NCI-H2196 (cell line): ENCODE results near the gene UPB1.
A peak's percentile ranks its signal among the peaks of the same experiment; 100 is the strongest.
"Not testable (repeated sequence)": the region's sequence is repeated elsewhere in the genome, so short reads cannot be mapped to it uniquely, and the experiment has no call there.

Experiments used
- DNase-seq: peaks from one replicate; lab custom pipeline; 2025; ENCODE audit not compliant: unreplicated experiment; lab: John Stamatoyannopoulos, UW

UPB1 gene

DNA sequence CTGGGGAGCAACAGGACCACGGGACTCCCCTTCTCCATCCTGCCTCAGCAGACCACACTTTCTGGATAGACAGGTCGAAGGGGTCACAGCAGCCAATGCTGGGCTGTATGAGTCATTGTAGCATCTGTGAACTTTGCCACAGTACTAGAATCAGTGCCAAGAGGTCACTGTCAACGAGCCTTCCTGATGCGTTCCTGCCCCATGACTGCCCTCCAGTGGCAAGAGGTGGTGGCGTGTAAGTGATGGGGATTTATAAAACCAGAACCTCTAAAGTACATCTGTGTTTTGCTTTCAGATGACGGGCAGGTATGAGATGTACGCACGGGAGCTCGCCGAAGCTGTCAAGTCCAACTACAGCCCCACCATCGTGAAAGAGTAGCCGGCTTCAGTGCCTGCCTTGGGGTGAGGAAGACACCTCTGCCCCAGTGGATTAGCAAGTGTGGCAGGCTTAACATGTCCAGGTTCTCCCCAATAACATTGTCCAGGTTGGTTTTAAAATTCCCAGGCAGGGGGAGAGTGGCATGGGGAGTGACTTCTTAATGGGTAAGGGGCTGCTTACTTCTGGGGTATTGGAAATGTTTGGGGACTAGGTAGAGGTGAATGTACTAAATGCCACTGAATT is 30.4 kb downstream of the UPB1 start:
- DNase-seq: peak; percentile 71

DNA sequence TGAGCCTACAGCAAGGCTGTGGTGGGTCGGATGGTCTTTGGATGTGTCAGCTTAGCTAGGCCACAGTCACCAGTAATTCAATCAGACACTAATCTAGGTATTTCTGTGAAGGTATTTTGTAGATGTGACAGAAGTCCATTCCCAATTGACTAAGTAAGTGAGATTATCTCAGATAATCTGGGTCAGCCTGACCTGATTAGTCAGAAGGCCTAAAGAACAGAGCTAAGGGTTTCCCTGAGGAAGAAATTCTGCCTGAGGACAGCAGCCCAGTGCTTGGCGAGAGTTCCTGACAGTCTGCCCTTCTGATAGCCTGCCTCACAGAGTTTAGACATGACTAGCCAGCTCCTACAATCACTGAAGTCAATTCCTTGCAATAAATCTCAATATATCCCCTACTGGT is 31.1 kb downstream of the UPB1 start:
- no peak for DNase-seq

DNA sequence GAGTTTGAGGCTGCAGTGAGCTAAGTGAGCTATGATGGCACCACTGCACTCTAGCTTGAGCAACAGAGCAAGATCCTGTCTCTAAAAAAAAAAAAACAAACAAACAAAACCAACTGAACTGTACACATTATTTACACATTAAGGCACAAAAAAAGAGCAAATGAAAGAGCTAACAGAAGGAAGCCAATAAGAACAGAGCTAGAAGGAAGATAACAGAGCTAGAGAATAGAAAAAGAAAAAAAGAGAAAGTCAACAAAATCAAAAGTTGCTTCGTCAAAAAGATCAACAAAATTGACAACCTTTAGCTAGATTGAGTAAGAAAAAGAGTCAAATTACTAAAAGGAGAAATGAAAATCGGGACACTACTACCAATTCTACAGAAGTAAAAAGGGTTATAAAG is 34.8 kb downstream of the UPB1 start:
- DNase-seq: no peak

DNA sequence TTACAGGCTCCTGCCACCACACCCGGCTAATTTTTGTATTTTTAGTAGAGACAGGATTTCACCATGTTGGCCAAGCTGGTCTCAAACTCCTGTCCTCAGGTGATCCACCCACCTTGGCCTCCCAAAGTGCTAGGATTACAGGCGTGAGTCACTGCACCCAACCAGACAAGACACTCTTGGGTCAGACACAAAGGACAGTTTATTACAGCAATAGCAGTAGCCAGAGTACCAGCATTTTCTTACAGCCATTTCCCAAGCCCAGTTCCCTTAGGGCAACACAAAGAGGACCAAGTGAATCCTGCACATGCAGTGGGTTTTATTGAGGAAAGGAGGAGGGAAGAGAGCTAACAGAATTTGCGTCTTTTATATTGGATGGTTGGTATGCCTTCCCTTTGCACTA is 35.8 kb downstream of the UPB1 start:
- DNase-seq: not testable (repeated sequence)

DNA sequence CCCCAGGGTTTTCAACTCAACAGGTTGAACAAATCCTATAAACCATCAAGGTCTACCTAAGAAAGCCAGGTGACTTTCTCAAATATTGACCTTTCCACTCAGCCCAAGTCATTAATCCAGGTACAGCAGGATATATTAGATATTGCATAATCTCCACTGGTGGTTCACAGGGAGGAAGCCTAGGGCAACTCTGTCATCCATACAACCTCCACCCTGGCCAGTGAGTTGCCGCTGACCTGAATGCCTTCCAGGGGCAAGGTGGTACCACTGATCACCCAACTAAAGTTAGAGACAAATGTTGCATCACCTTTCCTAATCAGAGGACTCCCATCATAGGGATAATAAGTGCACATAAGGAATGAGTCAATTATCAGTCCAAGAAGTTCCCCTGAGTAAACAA is 36.9 kb downstream of the UPB1 start:
- DNase-seq: peak; percentile 6

DNA sequence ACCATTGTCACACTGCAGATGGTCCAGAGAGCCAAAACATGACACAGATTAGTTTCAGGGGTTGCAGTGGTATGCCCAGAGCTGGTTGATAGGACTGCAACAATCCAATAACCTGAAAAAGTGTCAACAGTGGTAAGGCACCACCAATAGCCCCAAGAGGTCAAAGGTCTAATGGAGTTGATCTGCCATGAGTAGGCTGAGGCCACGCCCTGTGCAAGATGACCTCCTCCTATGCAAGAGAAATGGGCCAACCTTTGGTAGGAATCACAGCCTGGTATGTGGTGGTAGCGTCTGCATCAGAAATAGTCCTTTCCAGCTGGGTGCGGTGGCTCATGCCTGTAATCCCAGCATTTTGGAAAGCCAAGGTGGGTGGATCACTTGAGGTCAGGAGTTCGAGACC is 40.2 kb downstream of the UPB1 start:
- DNase-seq: no peak

DNA sequence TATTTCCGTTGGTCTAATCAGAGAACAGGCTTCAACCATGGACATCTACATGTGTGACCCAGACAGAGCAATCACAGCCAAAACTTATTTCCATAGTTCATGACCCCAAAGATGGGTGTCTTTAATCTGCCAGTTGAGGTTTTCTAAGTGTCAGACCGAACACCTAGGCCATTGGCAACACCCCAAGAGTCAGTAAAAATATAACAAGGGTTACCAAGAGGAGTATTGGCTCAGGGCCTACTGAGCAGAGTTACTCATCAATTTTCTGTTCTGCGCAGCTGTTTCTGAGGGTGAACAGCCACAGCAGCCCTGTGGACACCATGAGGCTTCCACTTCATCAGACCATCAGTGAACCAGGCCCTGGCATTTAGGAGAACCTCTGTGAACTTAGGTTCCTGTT is 41.0 kb downstream of the UPB1 start:
- DNase-seq: no peak

DNA sequence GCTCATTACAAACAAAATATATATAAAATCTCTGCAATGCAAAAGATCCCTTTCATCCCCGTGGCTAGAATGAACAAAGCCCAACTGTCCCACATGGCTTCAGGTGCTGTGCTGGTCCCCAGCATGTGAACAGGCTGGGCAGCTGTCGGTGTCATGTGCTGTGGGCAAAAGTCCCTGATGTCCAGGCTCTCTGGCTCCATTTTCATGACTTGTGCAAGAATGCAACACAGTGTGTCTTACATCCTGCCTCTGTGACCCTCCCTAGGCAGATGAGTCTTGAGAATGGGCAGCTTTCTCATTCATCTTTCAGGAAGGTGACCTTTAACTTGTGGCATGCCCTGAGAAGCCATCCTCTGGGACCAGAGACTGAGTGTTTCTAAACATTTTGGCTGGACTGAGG is 45.3 kb downstream of the UPB1 start:
- DNase-seq: no peak

DNA sequence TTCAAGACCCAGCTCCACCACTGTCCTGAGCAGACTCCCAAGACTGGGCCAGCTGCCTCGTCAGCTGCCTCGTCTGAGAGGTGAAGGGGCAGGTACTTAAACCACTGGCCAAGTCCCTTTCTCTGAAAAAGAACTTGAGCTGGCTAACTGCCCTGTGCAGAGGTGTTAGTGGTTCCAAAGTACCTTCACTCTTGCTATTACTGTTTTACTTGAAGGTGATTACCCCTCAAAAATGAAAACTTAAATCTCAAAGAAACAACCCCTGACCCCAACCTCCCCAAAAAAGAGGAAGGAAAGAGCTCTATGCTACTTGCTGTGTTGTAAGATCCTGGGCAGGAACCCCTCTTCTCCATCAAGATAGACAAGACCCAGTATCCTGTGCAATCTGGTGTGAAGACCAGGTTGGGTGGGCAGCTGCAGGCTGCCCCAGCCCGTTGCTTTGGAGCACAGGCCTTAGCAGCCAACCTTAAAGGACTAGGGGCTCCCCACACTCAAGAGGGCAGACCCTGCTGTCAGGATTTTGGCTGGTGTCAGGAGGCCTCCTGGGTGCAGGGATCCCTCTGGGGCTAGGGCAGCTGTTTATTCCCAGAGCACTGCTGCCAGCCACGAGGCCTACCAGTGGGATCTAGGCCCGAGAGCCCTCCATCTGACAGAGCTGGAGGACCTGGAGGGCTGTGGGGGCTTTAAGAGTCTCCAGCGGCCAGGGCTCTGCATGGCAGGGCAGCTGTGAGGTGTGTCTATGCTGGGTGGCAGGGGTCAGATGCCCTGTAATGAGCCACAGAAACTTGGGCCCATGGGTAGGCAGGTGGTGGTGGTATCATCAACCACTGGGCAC is 46.8 kb downstream of the UPB1 start:
- DNase-seq: no peak

DNA sequence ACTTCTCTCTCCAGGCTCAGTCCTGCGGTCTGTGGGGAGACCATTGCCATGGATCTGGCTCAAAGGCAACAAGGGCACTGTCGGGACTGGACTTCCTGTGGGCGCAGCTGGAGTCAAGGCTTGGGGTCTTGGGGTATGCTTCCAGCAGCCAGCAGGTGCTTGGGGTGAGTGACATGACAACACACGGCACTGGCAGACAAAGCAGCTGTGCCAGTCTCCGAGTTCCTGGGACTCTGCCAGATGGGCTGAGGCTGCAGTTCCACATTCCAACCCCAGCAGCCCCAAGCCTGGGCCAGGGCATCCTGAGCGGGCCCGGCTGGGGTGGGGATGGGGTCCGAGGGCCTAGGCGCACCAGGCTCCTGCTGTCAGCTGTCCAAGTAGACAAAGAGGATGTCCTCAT is 47.5 kb downstream of the UPB1 start:
- DNase-seq: no peak

DNA sequence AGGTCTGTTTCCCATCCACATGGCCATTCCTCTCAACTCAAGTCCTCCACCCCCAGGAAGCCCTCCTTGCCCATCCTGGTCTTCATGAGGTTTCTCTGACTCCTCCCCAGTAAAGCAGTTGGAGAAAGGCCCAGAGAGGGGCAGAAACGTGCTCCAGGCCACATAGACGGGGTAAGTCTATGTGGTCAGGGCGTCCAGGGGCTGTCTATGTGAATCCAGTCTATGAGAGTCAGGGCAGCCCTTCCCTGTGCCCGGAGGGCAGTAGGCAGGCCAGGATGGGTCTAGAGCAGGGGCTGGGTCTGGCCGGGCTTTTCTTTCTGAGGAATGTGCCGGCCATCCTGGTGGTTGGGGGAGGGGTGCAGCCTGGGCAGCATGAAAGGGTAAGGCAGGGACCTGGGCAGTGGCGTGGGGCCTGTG is 48.1 kb downstream of the UPB1 start:
- DNase-seq: no peak

DNA sequence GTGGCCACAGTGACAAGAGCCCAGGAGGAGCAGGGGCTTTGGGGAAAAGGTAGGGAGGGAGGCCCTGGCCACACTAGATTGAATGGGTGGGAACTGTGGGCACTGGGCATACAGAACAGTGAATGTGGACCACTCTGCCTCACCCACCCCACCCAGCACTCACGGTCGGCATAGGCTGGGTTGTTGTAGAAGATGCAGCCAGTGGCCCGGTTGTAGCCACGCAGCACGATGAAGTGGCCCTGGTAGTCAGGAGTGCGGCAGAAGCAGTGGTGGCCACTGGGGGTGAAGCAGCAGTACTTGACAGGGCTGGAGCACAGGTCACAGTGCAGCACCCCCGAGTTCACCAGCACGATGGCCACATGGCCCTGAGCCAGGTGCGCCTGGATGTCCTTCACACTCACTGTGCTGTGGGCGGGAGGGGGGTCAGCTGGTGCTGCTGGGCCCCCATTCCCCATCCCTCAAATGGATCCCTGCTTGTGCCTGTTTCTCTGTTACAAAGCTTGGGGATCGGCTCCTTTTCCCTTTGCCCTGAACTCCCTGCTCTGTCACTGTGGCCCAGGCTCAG is 48.6 kb downstream of the UPB1 start:
- DNase-seq: no peak

DNA sequence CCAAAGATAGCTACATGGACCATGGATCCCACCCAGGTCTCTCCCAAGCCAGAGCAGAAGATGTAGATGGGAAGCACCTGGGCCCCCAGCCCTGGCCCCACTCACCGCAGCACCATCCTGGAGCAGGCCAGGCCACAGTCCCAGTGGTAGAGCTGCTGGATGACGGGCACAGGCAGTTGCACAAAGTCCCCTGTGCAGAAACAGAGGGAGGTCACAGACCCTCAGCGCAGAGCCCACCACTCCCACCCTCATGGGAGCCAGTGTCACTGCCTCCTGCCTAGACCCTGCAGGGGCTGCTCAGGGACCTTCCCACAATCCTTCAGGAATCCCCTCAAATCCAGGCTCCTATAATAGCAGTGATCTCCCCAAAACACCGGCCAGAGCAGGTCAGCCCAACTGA is 53.7 kb downstream of the UPB1 start:
- no peak for DNase-seq

DNA sequence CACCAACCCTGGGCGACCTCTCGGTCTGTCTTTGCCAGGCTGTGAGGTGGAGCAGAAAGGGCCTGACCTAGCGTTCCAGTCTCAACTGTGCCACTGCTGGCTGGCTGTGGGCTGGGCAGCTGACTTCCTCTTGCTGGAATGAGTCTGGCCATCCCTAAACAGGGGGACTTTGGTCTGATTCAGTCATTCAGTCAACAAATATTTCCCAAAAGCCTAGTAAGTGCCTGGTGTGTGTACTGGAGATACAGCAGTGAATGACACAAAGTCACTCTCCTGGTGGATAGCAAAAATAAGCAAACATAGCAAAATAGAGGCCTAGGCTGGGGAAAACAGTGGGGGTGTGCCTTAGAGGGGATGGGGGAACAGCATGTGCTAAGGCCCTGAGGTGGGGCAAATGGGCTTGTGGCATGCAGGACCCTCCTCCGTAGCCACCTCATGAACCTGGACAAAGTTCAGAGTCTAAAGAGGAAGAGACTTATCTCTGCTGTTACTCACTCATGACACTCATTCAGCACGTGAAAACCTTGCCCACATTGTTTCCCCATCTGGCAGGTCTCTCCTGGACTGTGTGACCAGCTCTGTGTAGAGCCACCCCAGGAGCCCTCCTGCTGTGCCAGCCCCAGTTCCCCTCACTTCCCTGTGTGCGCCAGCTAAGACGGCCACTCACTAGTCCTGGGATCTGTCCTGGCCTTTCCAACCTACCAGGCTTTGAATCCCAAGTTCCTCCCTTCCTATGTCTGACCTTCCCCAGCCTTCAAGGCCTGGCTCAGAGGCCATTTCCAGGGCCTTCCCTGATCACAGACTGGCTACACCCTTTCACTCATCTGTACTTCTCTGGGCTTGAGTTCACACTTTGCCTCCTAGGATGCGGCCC is 55.1 kb downstream of the UPB1 start:
- no peak for DNase-seq

DNA sequence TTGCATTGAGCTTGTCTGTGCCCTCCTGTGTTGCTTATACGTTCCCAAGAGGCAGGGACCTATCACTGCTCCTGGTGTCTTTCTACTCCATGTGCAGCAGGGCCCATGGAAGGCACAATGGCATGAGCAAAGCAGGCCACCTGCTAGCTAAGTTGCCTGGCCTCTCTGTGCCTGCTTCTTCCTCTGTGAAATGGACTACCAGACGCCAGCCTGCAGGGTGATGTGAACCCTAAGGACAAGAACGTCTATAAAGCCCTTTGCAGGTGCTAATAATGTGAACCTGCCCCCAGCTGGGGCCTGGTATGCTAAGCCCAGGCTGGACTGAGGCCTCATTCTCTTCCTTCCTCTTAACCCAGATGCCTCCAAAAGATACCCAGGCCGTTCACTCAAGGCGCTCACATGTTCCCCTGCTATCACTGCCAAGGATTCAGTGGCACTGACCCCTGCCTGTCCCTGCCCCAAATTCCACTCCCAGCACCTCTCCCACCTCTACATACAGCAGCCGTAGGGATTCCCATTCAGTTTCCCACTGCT is 55.8 kb downstream of the UPB1 start:
- no peak for DNase-seq

DNA sequence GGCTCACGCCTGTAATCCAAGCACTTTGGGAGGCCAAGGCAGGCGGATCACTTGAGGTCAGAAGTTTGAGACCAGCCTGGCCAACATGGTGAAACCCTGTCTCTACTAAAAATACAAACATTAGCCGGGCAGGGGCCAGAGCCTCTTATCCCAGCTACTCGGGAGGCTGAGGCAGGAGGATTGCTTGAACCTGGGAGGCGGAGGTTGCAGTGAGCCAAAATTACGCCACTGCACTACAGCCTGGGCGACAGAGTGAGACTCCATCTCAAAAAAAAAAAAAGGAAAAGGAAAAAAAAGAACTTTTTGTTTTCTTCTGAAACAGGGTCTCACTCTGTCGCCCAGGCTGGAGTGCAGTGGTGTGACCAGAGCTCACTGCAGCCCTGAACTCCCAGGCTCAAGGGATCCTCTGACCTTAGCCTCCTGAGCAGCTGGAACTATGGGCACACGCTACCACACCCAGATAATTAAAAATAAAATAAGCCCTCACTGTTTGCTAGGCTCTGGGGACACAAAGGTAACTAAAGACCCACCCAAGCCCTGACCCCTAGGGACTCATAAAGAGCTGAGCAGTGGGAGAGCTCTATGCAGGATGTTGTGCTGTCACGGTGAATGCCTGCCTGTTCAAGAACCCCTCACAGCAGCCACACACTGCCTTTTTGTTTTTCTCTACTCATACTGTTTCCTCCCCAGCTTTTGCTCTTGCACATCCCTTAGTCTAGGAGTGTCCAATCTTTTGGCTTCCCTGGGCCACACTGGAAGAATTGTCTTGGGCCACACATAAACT is 57.6 kb downstream of the UPB1 start:
- DNase-seq: not testable (repeated sequence)

DNA sequence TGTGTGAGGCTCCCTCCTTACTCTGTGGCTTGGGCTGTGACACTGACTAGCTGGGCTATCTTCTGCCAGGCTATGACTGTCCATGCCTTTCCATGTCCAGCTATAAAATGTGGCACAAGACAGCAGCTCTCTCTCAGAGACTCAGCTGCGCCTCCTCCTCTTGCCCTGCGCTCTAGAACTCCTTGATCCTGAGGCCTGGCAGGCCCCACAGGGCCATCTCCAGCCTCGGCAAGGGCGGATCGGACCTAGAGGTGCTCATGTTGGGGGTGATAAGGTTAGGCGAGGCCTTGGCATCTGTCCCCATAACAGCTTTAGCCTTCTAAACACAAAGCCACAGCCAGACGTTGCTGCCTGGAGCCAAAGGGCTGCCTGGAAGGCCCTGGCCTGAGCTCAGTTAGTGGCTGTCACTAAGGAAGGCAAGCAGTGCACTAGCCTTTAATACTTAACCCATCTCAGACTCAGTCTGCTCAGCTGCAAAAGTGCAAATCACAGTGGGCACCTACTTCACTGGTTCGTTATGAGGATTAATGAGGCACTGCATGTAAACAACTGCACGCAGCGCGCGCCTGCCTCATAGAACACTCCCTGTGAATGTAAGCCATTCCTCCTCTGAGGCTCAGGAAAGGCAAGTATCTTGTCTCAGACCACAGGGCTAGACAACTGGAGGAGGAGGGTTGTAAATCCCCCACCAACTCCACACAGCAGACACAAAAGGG is 58.6 kb downstream of the UPB1 start:
- DNase-seq: no peak

DNA sequence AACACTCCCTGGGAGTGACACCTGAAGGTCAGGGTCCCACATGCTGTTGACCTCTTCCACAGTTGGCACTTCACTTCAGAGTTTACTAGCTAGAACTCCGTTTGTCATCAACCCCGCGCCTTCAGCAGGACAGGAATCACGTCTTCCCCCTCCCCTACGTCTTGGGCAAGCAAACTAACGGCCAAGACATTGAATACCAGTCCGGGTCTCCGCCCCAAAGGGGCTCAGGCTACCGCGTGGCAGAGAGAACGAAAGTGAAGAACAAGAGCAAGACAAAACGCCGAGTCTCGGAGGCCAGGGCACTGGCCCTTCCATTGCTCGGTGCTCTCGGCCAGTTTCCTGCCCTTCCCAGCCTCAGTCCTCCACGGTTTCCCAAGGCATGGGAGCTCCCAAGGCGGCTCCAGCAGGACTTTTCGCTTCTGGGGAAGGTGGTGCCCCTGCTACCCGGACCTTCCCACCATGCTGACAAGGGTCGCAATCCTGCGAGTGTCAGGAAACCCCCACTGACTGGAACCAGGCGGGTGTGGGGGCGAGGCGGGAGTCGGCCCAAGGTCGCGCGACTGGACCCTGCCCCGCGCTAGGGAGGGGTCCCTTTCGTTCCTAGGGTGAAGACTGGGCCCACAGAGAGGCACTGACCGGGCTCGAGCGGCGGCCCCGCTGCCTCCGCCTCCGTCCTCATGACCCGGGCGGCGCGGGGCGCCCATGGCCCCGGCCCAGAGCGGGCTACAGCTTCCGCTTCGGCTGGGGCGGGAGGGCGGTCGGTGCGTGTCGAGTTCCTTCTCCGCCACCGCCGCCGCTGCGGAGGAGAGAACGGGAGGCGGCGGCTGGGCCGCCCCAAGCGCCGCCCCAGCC is 59.4 kb downstream of the UPB1 start, which contains the start of gene GUCD1:
TSS of gene GUCD1 (minus strand) at position 826 of the 852 bp plus-strand sequence. CDS start at position 679, 147 bp downstream.
- DNase-seq: no peak
